ENCODE measurements around the gene RAF1. TPM values are rescaled to one million over a fixed set of nuclear protein-coding genes. Genes with fewer than 3 reads are reported as not detected.
A peak's percentile ranks its signal among the peaks of the same experiment; 100 is the strongest.

Gene RAF1
- total RNA-seq, 1 donor from 2014 or later = 123 TPM

- Mint-ChIP-seq H3K9me3 (no peaks in the 10 kb centered on the region), H3K36me3 (ENCODE audit: low read depth) (peaks cover 3% of the 10 kb centered on the region), H3K4me3 (peak overlapping the region; percentile 74), H3K27me3 (ENCODE audit: low read depth) (no peaks in the 10 kb centered on the region), H3K27ac (ENCODE audit: unreplicated experiment) (peak overlapping the region; percentile 63), H3K4me1 (peaks cover 46% of the 10 kb centered on the region)
- no peak for TF ChIP-seq CTCF (conservative IDR thresholded peaks at IDR 0.05)
- no peak for DNase-seq (ENCODE audit: low read depth, low spot score)
These were observed 5.3 kb downstream of the RAF1 start for GRCh38 chr3:12658593-12659058.

- H3K9me3 Mint-ChIP-seq = no peaks in the 10 kb centered on the region
- H3K27me3 Mint-ChIP-seq (ENCODE audit: low read depth) = no peaks in the 10 kb centered on the region
- H3K36me3 Mint-ChIP-seq (ENCODE audit: low read depth) = no peaks in the 10 kb centered on the region
- DNase-seq (ENCODE audit: low read depth, low spot score) = no peak
- peaks cover 43% of the 10 kb centered on the region for H3K4me1 Mint-ChIP-seq
- no peak overlapping the region for H3K4me3 Mint-ChIP-seq
- H3K27ac Mint-ChIP-seq (ENCODE audit: unreplicated experiment) = no peak overlapping the region
- TF ChIP-seq CTCF (conservative IDR thresholded peaks at IDR 0.05) = no peak
These were observed 7.1 kb downstream of the RAF1 start for GRCh38 chr3:12656850-12657249.

- Mint-ChIP-seq H3K36me3 (ENCODE audit: low read depth) (no peaks in the 10 kb centered on the region), H3K27me3 (ENCODE audit: low read depth) (no peaks in the 10 kb centered on the region), H3K27ac (ENCODE audit: unreplicated experiment) (no peak overlapping the region), H3K9me3 (no peaks in the 10 kb centered on the region), H3K4me1 (peaks cover 43% of the 10 kb centered on the region), H3K4me3 (no peak overlapping the region)
- no peak for TF ChIP-seq CTCF (conservative IDR thresholded peaks at IDR 0.05)
- no peak for DNase-seq (ENCODE audit: low read depth, low spot score)
These were observed 7.7 kb downstream of the RAF1 start for GRCh38 chr3:12656193-12656592.

- Mint-ChIP-seq H3K9me3 (no peaks in the 10 kb centered on the region), H3K4me3 (no peak overlapping the region), H3K36me3 (ENCODE audit: low read depth) (no peaks in the 10 kb centered on the region), H3K27ac (ENCODE audit: unreplicated experiment) (no peak overlapping the region), H3K27me3 (ENCODE audit: low read depth) (no peaks in the 10 kb centered on the region), H3K4me1 (peaks cover 45% of the 10 kb centered on the region)
- TF ChIP-seq CTCF (conservative IDR thresholded peaks at IDR 0.05) = no peak
- DNase-seq (ENCODE audit: low read depth, low spot score) = no peak
These were observed 8.2 kb downstream of the RAF1 start for GRCh38 chr3:12655701-12656100.

- Mint-ChIP-seq H3K36me3 (ENCODE audit: low read depth) (no peaks in the 10 kb centered on the region), H3K27ac (ENCODE audit: unreplicated experiment) (no peak overlapping the region), H3K4me1 (peaks cover 39% of the 10 kb centered on the region), H3K4me3 (no peak overlapping the region), H3K27me3 (ENCODE audit: low read depth) (no peaks in the 10 kb centered on the region), H3K9me3 (no peaks in the 10 kb centered on the region)
- DNase-seq (ENCODE audit: low read depth, low spot score) = no peak
- TF ChIP-seq CTCF (conservative IDR thresholded peaks at IDR 0.05) = no peak
These were observed 10.2 kb downstream of the RAF1 start for GRCh38 chr3:12653747-12654146.

All from neural crest cell (in vitro differentiated cells).